ENCODE data around the gene EXOC6B. TPM values are rescaled to one million over a fixed set of nuclear protein-coding genes. Genes with fewer than 3 reads are reported as not detected.

EXOC6B gene
- total RNA-seq, 4 donors from 2014 or later = 54.0 to 121 (median 78.7) TPM

GRCh38 chr2:72847534-72848315 lies 21.9 kb upstream of the EXOC6B start:
- no peaks in the 10 kb centered on the region for H3K36me3 ChIP-seq
- no peaks in the 10 kb centered on the region for H3K9me3 ChIP-seq
- no peak for DNase-seq (ENCODE audit: low spot score in 2 of 2)
- H3K4me3 ChIP-seq = no peak overlapping the region
- H3K27me3 ChIP-seq = peaks cover 11% of the 10 kb centered on the region
- 63% methylated on average over 3 of the region's 3 CpGs for WGBS
- TF ChIP-seq EP300 (IDR thresholded peaks at IDR 0.05) (no peak), POLR2A (IDR thresholded peaks at IDR 0.05) (no peak), POLR2AphosphoS5 (IDR thresholded peaks at IDR 0.05) (no peak)
- no peaks in the 10 kb centered on the region for H3K4me1 ChIP-seq
- H3K27ac ChIP-seq = no peak overlapping the region

- no peak for DNase-seq (ENCODE audit: low spot score in 2 of 2)
- Histone ChIP-seq H3K4me1 (no peaks in the 10 kb centered on the region), H3K9me3 (no peaks in the 10 kb centered on the region), H3K27ac (no peak overlapping the region), H3K36me3 (no peaks in the 10 kb centered on the region), H3K4me3 (no peak overlapping the region), H3K27me3 (peaks cover 6% of the 10 kb centered on the region)
- no peak for TF ChIP-seq EP300 (IDR thresholded peaks at IDR 0.05)
- no peak for TF ChIP-seq POLR2AphosphoS5 (IDR thresholded peaks at IDR 0.05)
- TF ChIP-seq CTCF (IDR thresholded peaks at IDR 0.05) = no peak
- TF ChIP-seq POLR2A (IDR thresholded peaks at IDR 0.05) = no peak
- 66% methylated on average over 6 of the region's 6 CpGs for WGBS
Observed at GRCh38 chr2:72846171-72847095, 20.6 kb upstream of the EXOC6B start.

GRCh38 chr2:72843301-72843700 lies 17.5 kb upstream of the EXOC6B start:
- Histone ChIP-seq H3K9me3 (no peaks in the 10 kb centered on the region), H3K4me1 (no peaks in the 10 kb centered on the region), H3K36me3 (no peaks in the 10 kb centered on the region), H3K27ac (no peak overlapping the region), H3K27me3 (no peaks in the 10 kb centered on the region), H3K4me3 (no peak overlapping the region)
- 59% methylated on average over 2 of the region's 2 CpGs for WGBS
- TF ChIP-seq EP300 (IDR thresholded peaks at IDR 0.05) = no peak
- TF ChIP-seq POLR2A (IDR thresholded peaks at IDR 0.05) = no peak
- no peak for TF ChIP-seq CTCF (IDR thresholded peaks at IDR 0.05)
- no peak for TF ChIP-seq POLR2AphosphoS5 (IDR thresholded peaks at IDR 0.05)
- no peak for DNase-seq (ENCODE audit: low spot score in 2 of 2)

- no peaks in the 10 kb centered on the region for H3K4me1 ChIP-seq
- TF ChIP-seq CTCF (IDR thresholded peaks at IDR 0.05) = no peak
- no peak for TF ChIP-seq POLR2AphosphoS5 (IDR thresholded peaks at IDR 0.05)
- no peak for TF ChIP-seq EP300 (IDR thresholded peaks at IDR 0.05)
- no peak for TF ChIP-seq POLR2A (IDR thresholded peaks at IDR 0.05)
- H3K4me3 ChIP-seq = no peak overlapping the region
- H3K9me3 ChIP-seq = no peaks in the 10 kb centered on the region
- no peaks in the 10 kb centered on the region for H3K36me3 ChIP-seq
- H3K27ac ChIP-seq = no peak overlapping the region
- 71% methylated on average over 3 of the region's 3 CpGs for WGBS
- DNase-seq (ENCODE audit: low spot score in 2 of 2) = no peak
- no peaks in the 10 kb centered on the region for H3K27me3 ChIP-seq
Observed at GRCh38 chr2:72841462-72842125, 15.8 kb upstream of the EXOC6B start.

GRCh38 chr2:72840066-72840465 lies 14.2 kb upstream of the EXOC6B start:
- DNase-seq (ENCODE audit: low spot score in 2 of 2) = no peak
- H3K27ac ChIP-seq = no peak overlapping the region
- no peaks in the 10 kb centered on the region for H3K36me3 ChIP-seq
- TF ChIP-seq POLR2AphosphoS5 (IDR thresholded peaks at IDR 0.05) (no peak), CTCF (IDR thresholded peaks at IDR 0.05) (no peak), EP300 (IDR thresholded peaks at IDR 0.05) (no peak), POLR2A (IDR thresholded peaks at IDR 0.05) (no peak)
- no peaks in the 10 kb centered on the region for H3K4me1 ChIP-seq
- no peaks in the 10 kb centered on the region for H3K27me3 ChIP-seq
- H3K4me3 ChIP-seq = no peak overlapping the region
- 97% methylated on average over 2 of the region's 2 CpGs for WGBS
- no peaks in the 10 kb centered on the region for H3K9me3 ChIP-seq

Data from suprapubic skin (tissue), 4 donors.